ENCODE data around the gene OR8B8. TPM values are rescaled to one million over a fixed set of nuclear protein-coding genes. Genes with fewer than 3 reads are reported as not detected.

OR8B8 gene, protein sequence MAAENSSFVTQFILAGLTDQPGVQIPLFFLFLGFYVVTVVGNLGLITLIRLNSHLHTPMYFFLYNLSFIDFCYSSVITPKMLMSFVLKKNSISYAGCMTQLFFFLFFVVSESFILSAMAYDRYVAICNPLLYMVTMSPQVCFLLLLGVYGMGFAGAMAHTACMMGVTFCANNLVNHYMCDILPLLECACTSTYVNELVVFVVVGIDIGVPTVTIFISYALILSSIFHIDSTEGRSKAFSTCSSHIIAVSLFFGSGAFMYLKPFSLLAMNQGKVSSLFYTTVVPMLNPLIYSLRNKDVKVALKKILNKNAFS
- polyA plus RNA-seq (2013, experiment 1 of 4): not detected
- polyA plus RNA-seq (2013, experiment 2 of 4): not detected
- not detected for polyA plus RNA-seq (2013, experiment 3 of 4)
- not detected for polyA plus RNA-seq (2013, experiment 4 of 4)

DNA sequence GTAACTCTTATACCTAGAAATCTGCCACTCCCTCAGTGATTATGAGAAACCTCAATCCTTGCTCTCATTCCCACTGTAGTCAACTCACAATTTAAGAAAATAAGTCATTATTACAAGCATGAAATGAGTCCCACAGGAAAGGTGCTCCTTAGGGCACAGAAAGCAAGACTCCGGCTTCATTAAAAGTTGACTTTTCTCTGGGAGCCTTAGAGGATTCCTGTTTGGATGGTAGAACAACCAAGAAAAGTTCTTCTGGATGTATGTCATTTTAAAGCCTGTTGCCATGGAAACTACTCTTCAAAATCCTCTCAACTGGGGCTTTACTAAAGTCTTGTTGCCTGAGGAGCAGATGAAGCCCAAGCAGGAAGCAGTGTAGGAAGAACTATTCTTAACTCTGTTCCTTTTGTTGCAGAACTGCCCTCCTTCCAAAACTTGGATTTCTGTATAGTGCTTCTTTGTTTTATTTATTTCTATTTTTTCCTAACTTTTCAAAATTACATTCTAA is at the start of gene OR8B8:
Gene OR8B8 (minus strand): TSS at position 51 of the 505 bp plus-strand sequence. CDS start 4,611 bp downstream, outside the sequence.
- 78 to 97% methylated on average over 1 of the region's 1 CpG for WGBS, 2 experiments
- no peak within 1 kb of the TSS for H3K27ac ChIP-seq (ENCODE audit: insufficient read depth, low read depth, low read length, poor library complexity, severe bottlenecking)
- no peaks in the 10 kb centered on the region for H3K36me3 ChIP-seq (ENCODE audit: control insufficient read depth, insufficient read depth, low read length)
- no peaks in the 10 kb centered on the region for H3K4me1 ChIP-seq (ENCODE audit: control insufficient read depth, insufficient read depth, low read length)
- no peaks in the 10 kb centered on the region for H3K27me3 ChIP-seq (ENCODE audit: control insufficient read depth, insufficient read depth, low read length, poor library complexity, severe bottlenecking)
- no peaks in the 10 kb centered on the region for H3K9me3 ChIP-seq (ENCODE audit: control insufficient read depth, low read length)
- no peak within 1 kb of the TSS for H3K4me3 ChIP-seq (ENCODE audit: insufficient read depth, low read depth, low read length)

GRCh38 chr11:124493016-124493655 is 47.6 kb upstream of the OR8B8 start:
- H3K27ac ChIP-seq (ENCODE audit: insufficient read depth, low read depth, low read length, poor library complexity, severe bottlenecking): no peak overlapping the region
- WGBS, 2 experiments: 91 to 96% methylated on average over 4 of the region's 4 CpGs
- H3K9me3 ChIP-seq (ENCODE audit: control insufficient read depth, low read length): no peaks in the 10 kb centered on the region
- no peak overlapping the region for H3K4me3 ChIP-seq (ENCODE audit: insufficient read depth, low read depth, low read length)
- H3K36me3 ChIP-seq (ENCODE audit: control insufficient read depth, insufficient read depth, low read length): no peaks in the 10 kb centered on the region
- H3K27me3 ChIP-seq (ENCODE audit: control insufficient read depth, insufficient read depth, low read length, poor library complexity, severe bottlenecking): no peaks in the 10 kb centered on the region
- H3K4me1 ChIP-seq (ENCODE audit: control insufficient read depth, insufficient read depth, low read length): peaks cover 4% of the 10 kb centered on the region

GRCh38 chr11:124483422-124483821 is 37.9 kb upstream of the OR8B8 start:
- H3K27me3 ChIP-seq (ENCODE audit: control insufficient read depth, insufficient read depth, low read length, poor library complexity, severe bottlenecking): no peaks in the 10 kb centered on the region
- no peak overlapping the region for H3K27ac ChIP-seq (ENCODE audit: insufficient read depth, low read depth, low read length, poor library complexity, severe bottlenecking)
- H3K9me3 ChIP-seq (ENCODE audit: control insufficient read depth, low read length): no peaks in the 10 kb centered on the region
- 87 to 88% methylated on average over 4 of the region's 4 CpGs for WGBS, 2 experiments
- no peaks in the 10 kb centered on the region for H3K36me3 ChIP-seq (ENCODE audit: control insufficient read depth, insufficient read depth, low read length)
- no peak overlapping the region for H3K4me3 ChIP-seq (ENCODE audit: insufficient read depth, low read depth, low read length)
- no peaks in the 10 kb centered on the region for H3K4me1 ChIP-seq (ENCODE audit: control insufficient read depth, insufficient read depth, low read length)

- no peaks in the 10 kb centered on the region for H3K9me3 ChIP-seq (ENCODE audit: control insufficient read depth, low read length)
- H3K27me3 ChIP-seq (ENCODE audit: control insufficient read depth, insufficient read depth, low read length, poor library complexity, severe bottlenecking): no peaks in the 10 kb centered on the region
- no peaks in the 10 kb centered on the region for H3K4me1 ChIP-seq (ENCODE audit: control insufficient read depth, insufficient read depth, low read length)
- WGBS, 2 experiments: 81 to 86% methylated on average over 9 of the region's 9 CpGs
- H3K27ac ChIP-seq (ENCODE audit: insufficient read depth, low read depth, low read length, poor library complexity, severe bottlenecking): no peak overlapping the region
- no peak overlapping the region for H3K4me3 ChIP-seq (ENCODE audit: insufficient read depth, low read depth, low read length)
- H3K36me3 ChIP-seq (ENCODE audit: control insufficient read depth, insufficient read depth, low read length): no peaks in the 10 kb centered on the region
Observed at GRCh38 chr11:124482362-124483147, 37.1 kb upstream of the OR8B8 start.

GRCh38 chr11:124481365-124482323 is 36.1 kb upstream of the OR8B8 start:
- H3K36me3 ChIP-seq (ENCODE audit: control insufficient read depth, insufficient read depth, low read length): no peaks in the 10 kb centered on the region
- H3K27ac ChIP-seq (ENCODE audit: insufficient read depth, low read depth, low read length, poor library complexity, severe bottlenecking): no peak overlapping the region
- no peaks in the 10 kb centered on the region for H3K4me1 ChIP-seq (ENCODE audit: control insufficient read depth, insufficient read depth, low read length)
- no peak overlapping the region for H3K4me3 ChIP-seq (ENCODE audit: insufficient read depth, low read depth, low read length)
- no peaks in the 10 kb centered on the region for H3K9me3 ChIP-seq (ENCODE audit: control insufficient read depth, low read length)
- WGBS, 2 experiments: 29 to 33% methylated on average over 18 to 20 of the region's 20 CpGs
- no peaks in the 10 kb centered on the region for H3K27me3 ChIP-seq (ENCODE audit: control insufficient read depth, insufficient read depth, low read length, poor library complexity, severe bottlenecking)

DNA sequence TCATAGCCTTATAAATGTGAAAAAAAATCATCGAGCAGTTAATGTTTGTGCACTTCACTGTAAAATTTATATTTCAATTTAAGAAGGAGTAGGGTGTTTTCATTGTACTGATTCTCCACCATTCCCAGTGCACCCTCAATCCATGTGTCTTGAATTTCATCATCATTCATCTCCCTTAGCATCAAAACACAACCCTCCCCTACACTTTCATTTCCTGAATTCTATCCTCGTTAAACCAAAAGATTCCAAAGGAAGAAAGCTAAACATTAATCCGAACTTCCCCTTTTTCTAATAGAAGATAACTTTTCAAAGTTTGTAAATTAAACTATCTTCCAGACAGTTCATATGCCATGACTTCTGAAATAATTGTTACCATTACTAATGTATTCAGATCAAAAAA is 34.1 kb upstream of the OR8B8 start:
- H3K36me3 ChIP-seq (ENCODE audit: control insufficient read depth, insufficient read depth, low read length): no peaks in the 10 kb centered on the region
- H3K9me3 ChIP-seq (ENCODE audit: control insufficient read depth, low read length): no peaks in the 10 kb centered on the region
- H3K4me1 ChIP-seq (ENCODE audit: control insufficient read depth, insufficient read depth, low read length): no peaks in the 10 kb centered on the region
- 98 to 100% methylated on average over 2 to 3 of the region's 3 CpGs for WGBS, 2 experiments
- H3K27me3 ChIP-seq (ENCODE audit: control insufficient read depth, insufficient read depth, low read length, poor library complexity, severe bottlenecking): no peaks in the 10 kb centered on the region
- no peak overlapping the region for H3K4me3 ChIP-seq (ENCODE audit: insufficient read depth, low read depth, low read length)
- H3K27ac ChIP-seq (ENCODE audit: insufficient read depth, low read depth, low read length, poor library complexity, severe bottlenecking): no peak overlapping the region

DNA sequence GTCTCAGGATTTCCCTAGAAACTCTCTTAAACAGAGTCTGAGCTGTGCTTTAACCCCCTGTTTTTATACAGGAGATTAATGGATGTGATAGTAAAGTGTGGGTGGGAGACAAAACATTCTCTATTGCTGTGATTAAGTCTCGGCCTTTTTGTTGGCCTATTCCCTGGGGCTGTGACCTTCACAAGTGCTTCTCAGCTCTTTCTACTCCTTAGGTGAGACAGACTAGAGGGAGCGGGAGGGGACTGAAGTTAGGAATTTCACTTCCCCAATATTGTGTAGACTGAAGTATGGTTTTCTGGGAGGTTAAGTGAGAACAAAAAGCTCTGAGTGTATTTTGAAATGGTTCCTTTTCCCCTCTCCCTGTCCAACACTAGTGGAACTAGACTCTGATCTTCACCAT is 29.8 kb upstream of the OR8B8 start:
- H3K9me3 ChIP-seq (ENCODE audit: control insufficient read depth, low read length): no peaks in the 10 kb centered on the region
- no peak overlapping the region for H3K27ac ChIP-seq (ENCODE audit: insufficient read depth, low read depth, low read length, poor library complexity, severe bottlenecking)
- WGBS, 2 experiments: 79 to 93% methylated on average over 2 of the region's 2 CpGs
- no peaks in the 10 kb centered on the region for H3K4me1 ChIP-seq (ENCODE audit: control insufficient read depth, insufficient read depth, low read length)
- no peaks in the 10 kb centered on the region for H3K27me3 ChIP-seq (ENCODE audit: control insufficient read depth, insufficient read depth, low read length, poor library complexity, severe bottlenecking)
- no peak overlapping the region for H3K4me3 ChIP-seq (ENCODE audit: insufficient read depth, low read depth, low read length)
- no peaks in the 10 kb centered on the region for H3K36me3 ChIP-seq (ENCODE audit: control insufficient read depth, insufficient read depth, low read length)

DNA sequence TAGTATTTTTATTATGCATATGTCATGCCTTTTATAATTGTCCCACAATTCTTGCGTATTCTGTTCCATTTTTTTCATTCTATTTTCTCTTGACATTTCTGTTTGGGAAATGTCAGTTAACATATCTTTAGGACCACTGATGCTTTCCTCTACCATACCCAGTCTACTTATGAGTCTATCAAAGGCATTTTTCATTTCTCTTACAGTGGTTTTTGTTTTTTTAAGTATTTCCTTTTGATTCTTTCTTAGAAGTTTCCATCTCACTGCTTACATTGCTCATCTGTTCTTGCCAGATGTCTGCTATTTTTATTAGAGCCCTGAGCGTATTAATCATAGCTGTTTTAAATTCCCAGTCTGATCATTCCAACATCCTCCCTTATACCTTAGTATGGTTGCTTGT is 29.3 kb upstream of the OR8B8 start:
- Histone ChIP-seq H3K27ac (ENCODE audit: insufficient read depth, low read depth, low read length, poor library complexity, severe bottlenecking) (no peak overlapping the region), H3K9me3 (ENCODE audit: control insufficient read depth, low read length) (no peaks in the 10 kb centered on the region), H3K27me3 (ENCODE audit: control insufficient read depth, insufficient read depth, low read length, poor library complexity, severe bottlenecking) (no peaks in the 10 kb centered on the region), H3K4me1 (ENCODE audit: control insufficient read depth, insufficient read depth, low read length) (no peaks in the 10 kb centered on the region), H3K36me3 (ENCODE audit: control insufficient read depth, insufficient read depth, low read length) (no peaks in the 10 kb centered on the region), H3K4me3 (ENCODE audit: insufficient read depth, low read depth, low read length) (no peak overlapping the region)
- 97 to 100% methylated on average over 1 to 2 of the region's 2 CpGs for WGBS, 2 experiments

- WGBS, 2 experiments: no CpG with 5 or more reads among the region's 1 CpG
- H3K36me3 ChIP-seq (ENCODE audit: control insufficient read depth, insufficient read depth, low read length): no peaks in the 10 kb centered on the region
- H3K4me1 ChIP-seq (ENCODE audit: control insufficient read depth, insufficient read depth, low read length): no peaks in the 10 kb centered on the region
- H3K9me3 ChIP-seq (ENCODE audit: control insufficient read depth, low read length): no peaks in the 10 kb centered on the region
- H3K27me3 ChIP-seq (ENCODE audit: control insufficient read depth, insufficient read depth, low read length, poor library complexity, severe bottlenecking): no peaks in the 10 kb centered on the region
- H3K4me3 ChIP-seq (ENCODE audit: insufficient read depth, low read depth, low read length): no peak overlapping the region
- no peak overlapping the region for H3K27ac ChIP-seq (ENCODE audit: insufficient read depth, low read depth, low read length, poor library complexity, severe bottlenecking)
Observed at GRCh38 chr11:124474079-124474478, 28.6 kb upstream of the OR8B8 start.
